ENCODE results near the gene FDXR.

Gene FDXR

DNA sequence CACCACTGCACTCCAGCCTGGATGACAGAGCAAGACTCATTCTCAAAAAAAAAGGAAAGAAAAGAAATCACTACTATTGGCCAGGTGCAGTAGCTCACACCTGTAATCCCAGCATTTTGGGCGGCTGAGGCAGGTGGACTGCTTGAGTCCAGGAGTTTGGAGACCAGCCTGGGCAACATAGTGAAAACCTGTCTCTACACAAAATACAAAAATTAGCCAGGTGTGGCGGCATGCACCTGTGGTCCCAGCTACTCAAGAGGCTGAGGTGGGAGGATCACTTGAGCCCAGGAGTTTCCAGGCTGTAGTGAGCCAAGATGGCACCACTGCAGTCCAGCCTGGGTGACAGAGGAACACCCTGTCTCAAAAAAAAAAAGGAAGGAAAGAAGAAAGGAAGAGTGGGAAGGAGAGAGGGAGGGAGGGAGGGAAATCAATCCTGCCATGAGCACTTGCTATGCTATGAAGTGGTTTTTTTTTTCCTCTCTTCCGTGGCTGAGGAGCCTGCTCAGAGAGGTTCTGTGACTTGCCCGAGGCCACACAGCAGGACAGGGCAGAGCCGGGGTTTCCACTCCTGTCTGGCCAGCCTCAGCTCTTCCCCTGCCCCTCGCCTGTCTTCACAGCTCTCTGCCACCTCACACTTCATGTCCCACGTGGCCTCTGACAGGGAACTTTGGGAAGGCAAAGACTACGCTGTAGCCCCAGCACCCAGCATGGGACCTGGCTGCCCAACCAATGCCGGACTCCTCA, 24.0 kb downstream of the FDXR start:
- DNase-seq: no peak
- Histone ChIP-seq H3K9ac (ENCODE audit: low read length) (no peak overlapping the region), H2BK5ac (ENCODE audit: low read depth, low read length, poor library complexity) (no peak overlapping the region), H3K79me2 (ENCODE audit: control insufficient read depth, insufficient read depth, low read length, poor library complexity) (no peaks in the 10 kb centered on the region), H3K18ac (ENCODE audit: low read length) (no peak overlapping the region), H2BK120ac (ENCODE audit: insufficient read depth, low read length, poor library complexity) (no peak overlapping the region), H3K79me1 (ENCODE audit: low read length) (no peaks in the 10 kb centered on the region), H2AFZ (ENCODE audit: insufficient read depth, low read length, poor library complexity) (no peak overlapping the region), H3K4me2 (ENCODE audit: low read length) (no peak overlapping the region), H3K9me3 (ENCODE audit: insufficient read depth, low read depth, low read length) (peaks cover 9% of the 10 kb centered on the region), H2AK5ac (ENCODE audit: low read length) (no peak overlapping the region), H4K8ac (ENCODE audit: low read depth, low read length) (no peak overlapping the region), H4K12ac (ENCODE audit: low read depth, low read length) (no peak overlapping the region), H2BK12ac (ENCODE audit: low read length) (no peak overlapping the region), H3K27me3 (ENCODE audit: insufficient read depth, low read length) (peaks cover 21% of the 10 kb centered on the region), H3K4me3 (ENCODE audit: low read depth, low read length) (no peak overlapping the region), H3K36me3 (ENCODE audit: control insufficient read depth in 1 of 2, insufficient read depth in 2 of 2, low read length in 2 of 2) (no peaks in the 10 kb centered on the region), H3K4me1 (ENCODE audit: control insufficient read depth in 1 of 2, insufficient read depth in 2 of 2, low read length in 2 of 2) (peaks cover 0 to 5% of the 10 kb centered on the region in 2 experiments), H3K27ac (ENCODE audit: low read depth, low read length) (no peak overlapping the region), H3K14ac (ENCODE audit: low read length) (no peak overlapping the region), H3K4ac (ENCODE audit: low read depth, low read length) (no peak overlapping the region), H3K23ac (ENCODE audit: low read length) (no peak overlapping the region), H4K91ac (ENCODE audit: low read depth, low read length) (no peak overlapping the region)
- WGBS (ENCODE audit: extremely low coverage, insufficient coverage, insufficient read length): no CpG with 5 or more reads among the region's 9 CpGs

DNA sequence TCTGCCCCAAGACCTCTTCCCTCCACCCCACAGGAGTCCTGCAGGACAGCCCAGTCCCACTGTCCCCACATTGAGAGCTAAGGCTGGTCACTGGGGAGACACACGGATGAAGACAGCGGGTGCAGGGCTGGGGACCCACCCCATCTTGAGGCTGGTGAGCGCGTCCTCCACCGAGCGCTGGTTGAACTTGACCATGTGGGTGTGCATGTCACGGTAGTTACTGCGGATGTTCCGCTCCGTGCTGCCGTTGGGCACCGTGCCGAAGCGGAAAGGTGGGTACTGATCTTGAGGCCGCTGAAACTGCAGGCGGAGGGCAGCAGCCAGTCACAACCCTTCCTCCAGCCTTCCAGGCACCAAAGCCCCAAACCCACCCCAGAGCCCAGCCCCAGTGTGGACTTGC, 26.2 kb downstream of the FDXR start:
- Histone ChIP-seq H2AFZ (ENCODE audit: insufficient read depth, low read length, poor library complexity) (no peak overlapping the region), H3K79me1 (ENCODE audit: low read length) (no peaks in the 10 kb centered on the region), H3K4me3 (ENCODE audit: low read depth, low read length) (no peak overlapping the region), H3K14ac (ENCODE audit: low read length) (no peak overlapping the region), H2AK5ac (ENCODE audit: low read length) (no peak overlapping the region), H3K4me2 (ENCODE audit: low read length) (no peak overlapping the region), H3K79me2 (ENCODE audit: control insufficient read depth, insufficient read depth, low read length, poor library complexity) (no peaks in the 10 kb centered on the region), H3K23ac (ENCODE audit: low read length) (no peak overlapping the region), H4K8ac (ENCODE audit: low read depth, low read length) (no peak overlapping the region), H2BK12ac (ENCODE audit: low read length) (no peak overlapping the region), H3K9me3 (ENCODE audit: insufficient read depth, low read depth, low read length) (peaks cover 2% of the 10 kb centered on the region), H3K18ac (ENCODE audit: low read length) (no peak overlapping the region), H3K4me1 (ENCODE audit: control insufficient read depth in 1 of 2, insufficient read depth in 2 of 2, low read length in 2 of 2) (no peaks in the 10 kb centered on the region), H4K12ac (ENCODE audit: low read depth, low read length) (no peak overlapping the region), H4K91ac (ENCODE audit: low read depth, low read length) (no peak overlapping the region), H2BK5ac (ENCODE audit: low read depth, low read length, poor library complexity) (no peak overlapping the region), H3K4ac (ENCODE audit: low read depth, low read length) (no peak overlapping the region), H3K36me3 (ENCODE audit: control insufficient read depth in 1 of 2, insufficient read depth in 2 of 2, low read length in 2 of 2) (no peaks in the 10 kb centered on the region), H3K27ac (ENCODE audit: low read depth, low read length) (no peak overlapping the region), H2BK120ac (ENCODE audit: insufficient read depth, low read length, poor library complexity) (no peak overlapping the region), H3K27me3 (ENCODE audit: insufficient read depth, low read length) (peaks cover 15% of the 10 kb centered on the region), H3K9ac (ENCODE audit: low read length) (no peak overlapping the region)
- DNase-seq: no peak
- whole genome bisulfite sequencing (ENCODE audit: extremely low coverage, insufficient coverage, insufficient read length): no CpG with 5 or more reads among the region's 16 CpGs

DNA sequence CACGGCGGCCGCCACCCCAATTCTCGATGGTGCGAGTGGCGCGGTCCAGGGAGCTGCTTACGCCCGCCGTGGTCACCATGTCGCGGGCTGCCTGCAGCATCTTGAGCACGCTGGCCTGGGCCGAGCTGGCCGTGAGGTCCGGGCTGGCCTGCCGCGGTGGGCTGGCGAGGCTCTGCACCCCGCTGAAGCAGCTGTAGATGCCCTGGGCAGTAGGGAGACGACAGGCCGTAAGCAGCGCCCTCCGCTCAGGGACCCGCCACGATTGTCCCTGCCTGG, 29.5 kb downstream of the FDXR start:
- Histone ChIP-seq H3K4me2 (ENCODE audit: low read length) (no peak overlapping the region), H4K8ac (ENCODE audit: low read depth, low read length) (no peak overlapping the region), H3K27me3 (ENCODE audit: insufficient read depth, low read length) (peaks cover 15% of the 10 kb centered on the region), H4K91ac (ENCODE audit: low read depth, low read length) (no peak overlapping the region), H3K4ac (ENCODE audit: low read depth, low read length) (no peak overlapping the region), H3K14ac (ENCODE audit: low read length) (no peak overlapping the region), H2BK12ac (ENCODE audit: low read length) (no peak overlapping the region), H3K9me3 (ENCODE audit: insufficient read depth, low read depth, low read length) (no peaks in the 10 kb centered on the region), H3K79me2 (ENCODE audit: control insufficient read depth, insufficient read depth, low read length, poor library complexity) (no peaks in the 10 kb centered on the region), H3K23ac (ENCODE audit: low read length) (no peak overlapping the region), H2BK5ac (ENCODE audit: low read depth, low read length, poor library complexity) (no peak overlapping the region), H3K4me3 (ENCODE audit: low read depth, low read length) (no peak overlapping the region), H3K9ac (ENCODE audit: low read length) (no peak overlapping the region), H3K18ac (ENCODE audit: low read length) (no peak overlapping the region), H3K27ac (ENCODE audit: low read depth, low read length) (no peak overlapping the region), H3K79me1 (ENCODE audit: low read length) (no peaks in the 10 kb centered on the region), H3K36me3 (ENCODE audit: control insufficient read depth in 1 of 2, insufficient read depth in 2 of 2, low read length in 2 of 2) (peaks cover 0 to 6% of the 10 kb centered on the region in 2 experiments), H2AFZ (ENCODE audit: insufficient read depth, low read length, poor library complexity) (no peak overlapping the region), H4K12ac (ENCODE audit: low read depth, low read length) (no peak overlapping the region), H2BK120ac (ENCODE audit: insufficient read depth, low read length, poor library complexity) (no peak overlapping the region), H2AK5ac (ENCODE audit: low read length) (no peak overlapping the region), H3K4me1 (ENCODE audit: control insufficient read depth in 1 of 2, insufficient read depth in 2 of 2, low read length in 2 of 2) (peaks cover 0 to 6% of the 10 kb centered on the region in 2 experiments)
- no CpG with 5 or more reads among the region's 26 CpGs for WGBS (ENCODE audit: extremely low coverage, insufficient coverage, insufficient read length)
- no peak for DNase-seq

DNA sequence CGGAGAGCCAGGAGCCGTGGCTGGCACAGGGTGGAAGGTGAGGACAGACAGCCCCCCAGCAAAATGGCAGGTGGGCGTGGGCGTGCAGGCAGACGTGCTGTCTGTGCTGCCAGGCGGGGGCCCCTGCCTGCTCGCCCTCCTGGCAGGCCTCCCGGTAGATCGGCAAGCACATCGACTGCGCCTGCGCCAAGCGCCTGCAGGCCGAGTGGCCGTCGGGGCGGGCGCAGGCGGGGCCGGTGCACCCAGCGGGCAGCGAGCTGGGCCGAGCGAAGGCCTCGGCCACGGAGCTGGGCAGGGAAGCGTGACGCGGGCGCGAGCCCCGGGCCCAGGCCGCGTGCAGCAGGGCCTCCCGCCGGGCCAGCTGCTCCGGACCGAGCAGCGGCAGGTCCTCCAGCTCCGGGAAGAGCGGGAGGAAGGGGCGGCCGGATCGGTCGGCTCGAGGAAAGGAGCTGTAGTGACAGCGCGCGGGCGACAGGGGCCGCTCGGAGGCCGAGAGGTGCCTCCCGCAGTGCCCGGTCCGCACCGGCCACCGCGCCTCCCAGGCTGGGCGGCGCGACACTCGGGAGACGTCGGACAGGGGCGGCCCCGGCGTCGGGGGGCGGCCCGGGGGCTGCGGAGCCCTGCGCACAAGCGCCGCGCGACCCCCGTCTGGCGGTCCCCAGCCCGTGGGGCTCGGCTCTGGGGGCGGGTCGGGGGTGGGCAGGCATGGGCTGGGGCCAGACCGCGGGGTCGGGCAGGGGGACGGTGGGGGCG, 30.0 kb downstream of the FDXR start:
- Histone ChIP-seq H2BK120ac (ENCODE audit: insufficient read depth, low read length, poor library complexity) (no peak overlapping the region), H2BK12ac (ENCODE audit: low read length) (no peak overlapping the region), H3K4me1 (ENCODE audit: control insufficient read depth in 1 of 2, insufficient read depth in 2 of 2, low read length in 2 of 2) (peaks cover 0 to 6% of the 10 kb centered on the region in 2 experiments), H3K4ac (ENCODE audit: low read depth, low read length) (no peak overlapping the region), H3K4me3 (ENCODE audit: low read depth, low read length) (peak overlapping the region; percentile 66), H3K79me1 (ENCODE audit: low read length) (no peaks in the 10 kb centered on the region), H3K36me3 (ENCODE audit: control insufficient read depth in 1 of 2, insufficient read depth in 2 of 2, low read length in 2 of 2) (peaks cover 0 to 6% of the 10 kb centered on the region in 2 experiments), H2BK5ac (ENCODE audit: low read depth, low read length, poor library complexity) (no peak overlapping the region), H3K23ac (ENCODE audit: low read length) (no peak overlapping the region), H3K9me3 (ENCODE audit: insufficient read depth, low read depth, low read length) (no peaks in the 10 kb centered on the region), H3K4me2 (ENCODE audit: low read length) (peak overlapping the region; percentile 83), H3K27me3 (ENCODE audit: insufficient read depth, low read length) (peaks cover 15% of the 10 kb centered on the region), H2AFZ (ENCODE audit: insufficient read depth, low read length, poor library complexity) (no peak overlapping the region), H3K27ac (ENCODE audit: low read depth, low read length) (no peak overlapping the region), H3K18ac (ENCODE audit: low read length) (no peak overlapping the region), H4K12ac (ENCODE audit: low read depth, low read length) (no peak overlapping the region), H3K79me2 (ENCODE audit: control insufficient read depth, insufficient read depth, low read length, poor library complexity) (no peaks in the 10 kb centered on the region), H3K14ac (ENCODE audit: low read length) (no peak overlapping the region), H4K8ac (ENCODE audit: low read depth, low read length) (no peak overlapping the region), H2AK5ac (ENCODE audit: low read length) (no peak overlapping the region), H3K9ac (ENCODE audit: low read length) (no peak overlapping the region), H4K91ac (ENCODE audit: low read depth, low read length) (no peak overlapping the region)
- peak; percentile 19 to 55 for DNase-seq
- no CpG with 5 or more reads among the region's 88 CpGs for WGBS (ENCODE audit: extremely low coverage, insufficient coverage, insufficient read length)

Data from trophoblast cell (in vitro differentiated cells and primary cell).